Raji (cell line): Measurements from ENCODE around the gene RAD51C.

Source experiments
- POLR2A ChIP-seq: IDR thresholded peaks from 2 replicates; pipeline ENCODE4 v1.6.1; 2011; ENCODE audit warnings: low read depth, low read length, control low read depth; ENCODE audit not compliant: insufficient read depth

The RAD51C gene

DNA sequence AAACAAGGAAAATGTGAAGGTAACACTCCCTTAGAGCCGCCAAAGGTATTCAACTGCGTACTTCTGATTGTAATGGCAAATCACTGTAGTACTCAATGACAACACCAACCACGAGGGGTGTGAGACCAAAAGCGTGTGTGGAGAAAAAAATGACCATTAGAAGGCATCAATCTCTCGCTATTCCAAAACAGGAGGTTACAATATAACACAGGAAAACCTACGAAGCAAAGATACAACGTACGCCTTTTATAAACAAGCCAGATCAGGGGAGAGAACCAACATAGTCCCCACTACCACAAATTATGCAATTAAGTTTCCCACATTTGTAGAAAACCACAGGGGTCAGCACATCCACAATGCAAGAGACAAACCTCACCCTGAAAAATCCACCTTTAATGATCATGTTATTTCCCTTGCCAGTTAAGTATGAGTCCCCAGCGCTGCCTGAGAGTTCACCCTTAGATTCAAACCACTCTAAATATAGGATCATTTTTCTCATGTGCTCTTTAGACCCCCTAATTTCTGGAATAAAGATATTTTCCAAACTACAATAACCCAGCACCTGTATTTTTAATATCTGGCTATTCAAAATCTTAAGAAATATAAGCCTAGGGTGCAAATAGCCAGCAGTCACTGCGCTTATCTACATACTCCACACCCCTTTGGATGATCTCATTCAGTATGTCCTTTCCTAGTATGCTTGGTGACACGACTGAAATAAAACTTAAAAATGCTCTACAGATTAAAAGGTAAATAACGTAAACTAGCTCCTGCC is 13.0 kb upstream of the RAD51C start:
- 0 out of 2 replicates have a peak, but pooled peaks have one; percentile 19 for TF ChIP-seq POLR2A

DNA sequence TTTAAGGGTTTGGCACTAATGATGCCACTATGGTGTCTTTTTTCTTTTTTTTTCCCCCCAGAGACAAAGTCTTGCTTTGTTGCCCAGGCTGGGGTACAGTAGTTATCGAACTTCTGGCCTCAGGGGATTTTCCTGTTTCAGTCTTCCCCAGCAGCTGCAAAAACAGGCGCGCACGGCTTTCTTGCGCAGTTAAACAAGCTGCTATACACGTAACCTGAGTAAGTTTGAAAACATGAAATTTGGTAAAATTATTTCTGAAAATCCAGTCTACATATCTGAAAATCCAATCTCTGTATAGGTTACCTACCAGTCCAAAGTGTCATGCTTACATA is 12.4 kb upstream of the RAD51C start:
- TF ChIP-seq POLR2A: no peak

DNA sequence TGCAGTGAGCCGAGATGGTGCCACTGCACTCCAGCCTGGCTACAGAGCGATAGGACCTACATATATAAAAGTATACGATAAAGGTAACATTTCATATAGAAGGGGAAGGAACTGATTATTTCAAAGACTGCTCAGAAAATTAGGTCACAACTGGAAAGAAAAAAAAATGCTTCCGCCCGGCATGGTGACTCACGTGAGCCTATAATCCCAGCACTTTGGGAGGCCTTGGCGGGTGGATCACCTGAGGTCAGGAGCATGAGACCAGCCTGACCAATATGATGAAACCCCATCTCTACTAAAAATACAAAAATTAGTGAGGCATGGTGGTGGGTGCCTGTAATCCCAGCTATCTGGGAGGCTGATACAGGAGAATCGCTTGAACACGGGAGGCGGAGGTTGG is 8.4 kb upstream of the RAD51C start:
- no peak for TF ChIP-seq POLR2A

DNA sequence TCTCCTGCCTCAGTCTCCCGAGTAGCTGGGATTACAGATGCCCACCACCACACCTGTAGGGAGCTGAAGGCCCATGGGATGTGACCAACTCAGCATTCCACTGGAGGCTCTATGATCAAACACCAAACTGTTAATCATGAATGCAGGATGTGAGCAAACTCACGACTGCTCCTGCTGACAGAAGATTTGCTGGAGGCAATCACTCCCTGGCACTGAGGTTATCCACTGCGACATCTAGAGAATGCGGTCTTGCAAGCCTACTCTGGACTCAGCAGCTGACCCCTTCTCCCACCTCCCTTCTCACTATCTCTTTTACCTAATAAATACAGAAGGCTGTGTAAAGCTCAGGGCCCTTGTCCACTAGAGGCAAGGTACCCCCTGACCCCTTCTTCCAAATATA is 5.4 kb upstream of the RAD51C start:
- no peak for TF ChIP-seq POLR2A

DNA sequence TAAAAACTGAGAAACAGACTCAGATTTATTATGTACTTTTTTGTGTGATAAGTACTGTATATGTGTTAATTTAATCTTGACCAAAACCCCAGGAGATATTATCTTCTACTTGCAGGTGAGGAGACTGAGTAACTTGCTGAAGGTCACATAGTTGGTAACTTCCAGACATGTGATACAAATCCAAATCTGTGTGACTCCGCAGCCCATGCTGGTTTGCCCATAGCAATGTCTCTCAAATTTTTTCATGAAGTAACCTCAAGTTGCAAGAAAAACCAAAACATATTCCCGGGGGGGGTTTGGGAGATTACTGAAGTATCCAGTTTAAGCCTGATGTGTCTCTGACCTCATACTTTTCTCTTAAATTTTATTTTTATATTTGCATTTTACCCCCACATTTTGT is 3.9 kb upstream of the RAD51C start:
- TF ChIP-seq POLR2A: no peak

DNA sequence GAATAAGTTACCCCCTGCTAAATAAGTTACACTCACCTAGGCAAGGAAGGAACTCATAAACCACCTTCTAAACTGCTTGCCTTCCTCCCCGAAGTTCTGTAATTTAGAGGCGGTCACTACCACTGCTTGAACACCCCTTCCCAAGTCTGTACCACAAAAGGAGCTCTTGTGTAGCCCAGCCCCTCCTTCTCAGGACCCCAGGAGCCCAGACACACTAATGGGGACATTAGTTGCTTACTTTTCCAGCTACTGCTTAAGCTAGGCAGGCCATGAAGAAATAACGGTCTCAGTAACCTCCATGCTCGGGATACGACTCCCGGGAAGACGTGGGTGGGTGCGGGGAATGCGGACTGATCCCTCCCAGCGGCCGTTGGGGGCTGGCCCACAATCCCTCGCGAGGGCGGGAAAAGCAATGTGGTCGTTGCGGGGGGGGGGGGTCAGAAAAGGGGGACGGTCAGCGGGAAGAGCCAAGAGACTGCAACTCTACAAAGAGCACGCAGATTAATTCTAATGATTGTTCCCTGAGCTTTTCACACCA is 632 bp upstream of the RAD51C start, which contains the start of gene TEX14:
Gene TEX14, minus strand, starts transcription at position 345 of the 538 bp plus-strand sequence. CDS start 40,044 bp downstream, outside the sequence.
- TF ChIP-seq POLR2A: no peak

DNA sequence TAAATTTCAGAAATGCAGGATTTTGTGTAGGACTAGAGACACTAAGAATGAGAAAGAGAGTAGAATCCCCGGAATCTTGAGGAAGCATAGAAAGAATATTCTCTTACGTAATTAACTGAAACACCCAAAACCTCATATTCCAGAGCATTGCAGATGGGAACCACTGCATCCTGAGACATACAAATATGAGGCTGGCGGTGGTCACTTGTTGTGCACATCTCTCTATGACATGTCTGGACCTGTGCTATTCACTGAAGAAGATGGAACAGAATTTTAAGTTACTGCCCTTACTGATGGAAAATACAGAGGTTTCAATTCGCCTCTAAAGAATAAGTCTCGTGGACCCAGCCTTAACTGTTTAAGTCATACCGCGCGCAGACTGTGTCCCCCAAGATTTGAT is 806 bp downstream of the RAD51C start:
- TF ChIP-seq POLR2A: no peak

DNA sequence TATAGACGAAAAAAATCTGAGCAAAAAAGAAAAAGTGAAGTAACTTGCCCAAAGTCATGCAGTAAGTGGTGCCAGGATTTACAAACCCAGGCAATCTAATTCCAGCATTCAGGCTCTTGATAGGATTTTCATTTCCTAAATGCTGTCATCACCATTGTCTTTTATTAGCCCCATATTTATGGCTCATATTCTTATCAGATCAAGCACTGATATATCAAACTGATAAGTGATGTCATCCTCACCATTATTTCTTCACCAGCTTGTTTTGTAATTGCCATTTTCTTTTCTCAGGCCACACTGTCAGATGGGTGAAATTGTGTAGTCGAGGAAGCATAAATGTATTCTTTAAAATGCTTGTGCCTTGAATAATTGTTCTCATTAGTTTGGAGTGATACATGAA is 1.3 kb downstream of the RAD51C start:
- TF ChIP-seq POLR2A: no peak

DNA sequence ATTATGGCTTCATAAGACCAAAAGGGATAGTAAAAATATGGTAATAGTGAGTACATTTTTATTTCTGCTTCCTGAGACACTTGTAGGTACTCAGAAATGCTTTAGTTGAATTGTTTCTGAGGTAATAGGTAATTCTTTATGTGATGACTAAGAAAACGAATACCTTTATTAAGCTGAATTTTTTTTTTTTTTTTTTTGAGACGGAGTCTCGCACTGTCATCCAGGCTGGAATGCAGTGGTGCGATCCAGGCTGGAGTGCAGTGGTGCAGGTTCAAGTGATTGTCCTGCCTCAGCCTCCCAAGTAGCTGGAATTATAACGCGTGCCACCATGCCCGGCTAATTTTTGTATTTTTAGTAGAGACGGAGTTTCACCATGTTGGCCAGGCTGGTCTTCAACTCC is 1.9 kb downstream of the RAD51C start:
- TF ChIP-seq POLR2A: no peak

DNA sequence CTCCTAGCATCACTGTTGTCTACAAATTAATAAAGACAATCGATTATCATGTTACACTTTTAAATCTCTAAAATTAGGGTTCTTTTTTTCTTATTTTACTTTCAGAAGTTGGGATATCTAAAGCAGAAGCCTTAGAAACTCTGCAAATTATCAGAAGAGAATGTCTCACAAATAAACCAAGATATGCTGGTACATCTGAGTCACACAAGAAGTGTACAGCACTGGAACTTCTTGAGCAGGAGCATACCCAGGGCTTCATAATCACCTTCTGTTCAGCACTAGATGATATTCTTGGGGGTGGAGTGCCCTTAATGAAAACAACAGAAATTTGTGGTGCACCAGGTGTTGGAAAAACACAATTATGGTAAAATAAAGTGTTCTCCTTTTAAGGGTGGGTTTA is 2.4 kb downstream of the RAD51C start:
- TF ChIP-seq POLR2A: no peak

DNA sequence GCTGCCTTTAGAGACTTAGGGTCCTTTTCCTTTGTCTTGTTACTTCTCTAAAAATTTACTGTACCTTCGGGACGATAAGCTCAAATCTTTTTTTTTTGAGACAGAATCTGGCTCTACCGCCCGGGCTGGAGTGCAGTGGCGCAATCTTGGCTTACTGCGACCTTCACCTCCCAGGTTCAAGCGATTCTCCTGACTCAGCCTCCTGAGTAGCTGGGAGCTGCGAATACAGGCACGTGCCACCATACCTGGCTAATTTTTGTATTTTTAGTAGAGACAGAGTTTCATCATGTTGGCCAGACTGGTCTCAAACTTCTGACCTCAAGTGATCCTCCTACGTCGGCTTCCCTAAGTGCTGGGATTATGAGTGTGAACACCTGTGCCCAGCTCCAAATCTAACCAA is 7.4 kb downstream of the RAD51C start:
- no peak for TF ChIP-seq POLR2A

DNA sequence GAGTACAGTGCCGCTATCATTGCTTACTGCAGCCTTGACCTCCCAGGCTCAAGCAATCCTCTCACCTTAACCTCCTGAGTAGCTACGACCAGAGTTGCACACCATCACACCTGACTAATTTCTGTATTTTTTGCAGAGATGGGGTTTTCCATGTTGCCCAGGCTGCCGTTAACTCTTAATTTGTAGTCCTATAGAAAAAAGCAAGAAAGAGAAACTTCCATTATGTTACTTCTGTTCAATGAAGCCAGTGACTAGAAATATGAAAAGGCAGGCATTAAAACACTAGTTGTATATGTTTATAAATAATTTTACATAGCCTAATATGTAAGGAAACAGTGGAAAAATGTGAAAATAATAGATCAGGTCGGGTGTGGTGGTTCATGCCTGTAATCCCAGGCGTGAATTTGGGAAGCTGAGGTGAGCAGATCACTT is 9.7 kb downstream of the RAD51C start:
- no peak for TF ChIP-seq POLR2A

DNA sequence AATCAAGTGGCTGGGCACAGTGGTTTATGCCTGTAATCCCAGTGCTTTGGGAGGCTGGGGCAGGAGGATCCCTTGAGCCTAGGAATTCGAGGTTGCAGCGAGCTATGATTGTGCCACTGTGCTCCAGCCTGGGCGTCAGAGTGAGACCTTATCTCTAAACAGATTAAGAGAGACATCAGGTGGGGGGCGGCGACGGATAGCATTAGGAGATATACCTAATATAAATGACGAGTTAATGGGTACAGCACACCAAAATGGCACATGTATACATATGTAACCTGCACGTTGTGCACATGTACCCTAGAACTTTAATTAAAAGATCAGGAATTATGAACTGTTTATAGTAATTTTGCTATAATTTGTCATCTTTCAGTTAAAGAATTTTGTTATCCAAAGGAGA is 10.3 kb downstream of the RAD51C start:
- TF ChIP-seq POLR2A: no peak

DNA sequence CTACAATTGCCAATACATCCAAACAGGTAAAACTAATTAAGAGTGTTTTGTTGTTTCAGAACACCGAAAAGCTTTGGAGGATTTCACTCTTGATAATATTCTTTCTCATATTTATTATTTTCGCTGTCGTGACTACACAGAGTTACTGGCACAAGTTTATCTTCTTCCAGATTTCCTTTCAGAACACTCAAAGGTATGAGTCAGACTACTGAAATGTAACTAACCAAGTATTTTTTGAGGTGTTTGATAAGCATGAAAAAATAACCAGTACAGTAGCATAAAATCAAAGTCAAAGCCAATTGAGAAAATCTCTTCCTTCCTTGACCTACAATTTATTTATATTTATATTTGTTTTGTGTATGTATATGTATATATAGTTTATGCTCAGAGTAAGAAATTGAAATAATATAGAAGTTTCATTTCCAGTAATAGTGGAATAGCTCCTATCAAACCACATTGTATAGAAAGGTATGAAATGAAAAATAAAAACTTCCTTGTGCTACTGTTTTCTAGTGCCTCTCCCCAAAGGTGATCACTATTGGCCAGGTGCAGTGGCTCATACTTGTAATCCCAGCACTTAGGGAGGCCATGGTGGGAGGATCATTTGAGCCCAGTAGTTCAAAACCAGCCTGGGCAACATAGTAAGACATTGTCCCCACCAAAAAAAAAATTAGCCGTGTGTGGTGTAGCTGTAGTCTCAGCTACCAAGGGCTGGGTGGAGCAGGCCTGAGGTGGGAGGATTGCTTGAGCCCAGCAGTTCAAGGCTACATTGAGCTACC is 10.9 kb downstream of the RAD51C start:
- no peak for TF ChIP-seq POLR2A

DNA sequence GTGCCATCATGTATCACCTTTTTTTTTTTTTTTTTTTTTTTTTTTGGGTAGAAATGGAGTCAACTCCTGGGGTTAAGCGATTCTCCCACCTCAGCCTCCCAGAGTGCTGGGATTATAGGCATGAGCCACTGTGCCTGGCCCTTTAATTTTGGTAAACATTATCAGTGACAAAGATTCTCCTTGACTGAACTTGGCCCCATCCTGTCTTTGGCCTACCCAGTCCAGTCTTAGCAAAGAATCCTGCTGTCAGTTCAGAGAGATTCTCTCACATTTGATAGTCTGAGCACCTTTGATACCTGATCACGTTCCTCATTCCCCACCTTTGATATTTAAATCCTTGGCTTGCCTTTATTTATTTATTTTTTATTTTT is 11.5 kb downstream of the RAD51C start:
- TF ChIP-seq POLR2A: no peak
